Stimulated activated CD4-positive, alpha-beta T cell treated with anti-CD3 and anti-CD28 coated beads, TNF-alpha, amount 100 ng/mL, for 48 hours (primary cell): ENCODE measurements around the gene WIF1.

Source experiments
- DNase-seq, 3 donors: peaks; one replicate each; pipeline ENCODE4 v3.0.0-alpha.2; 2020; ENCODE audit warnings: low read depth in 3 of 3

Gene WIF1

GRCh38 chr12:65122703-65123102 is 1.6 kb upstream of the WIF1 start:
- no peak for DNase-seq

GRCh38 chr12:65121956-65122469 is 908 bp upstream of the WIF1 start:
- no peak for DNase-seq

GRCh38 chr12:65119063-65119462 is 2.0 kb downstream of the WIF1 start:
- no peak for DNase-seq

DNA sequence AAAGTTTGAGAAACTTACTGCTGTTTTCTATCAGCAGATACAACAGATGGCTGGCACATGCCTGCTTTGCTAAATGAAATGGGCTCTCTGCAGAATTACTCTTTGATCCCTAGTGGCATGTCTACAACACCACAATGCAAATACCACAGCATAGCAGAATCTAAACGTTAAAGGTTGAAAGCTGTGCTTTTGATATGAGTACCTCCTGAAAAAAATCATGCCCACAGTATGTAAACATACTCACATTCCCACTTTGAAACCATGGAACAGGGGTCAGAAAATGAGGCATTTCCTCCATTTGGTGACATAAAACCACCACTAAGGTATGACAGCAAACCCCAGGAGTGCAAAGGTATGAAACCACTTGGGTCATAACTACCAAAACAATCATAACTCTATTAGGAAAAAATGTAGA is 7.5 kb downstream of the WIF1 start:
- no peak for DNase-seq

DNA sequence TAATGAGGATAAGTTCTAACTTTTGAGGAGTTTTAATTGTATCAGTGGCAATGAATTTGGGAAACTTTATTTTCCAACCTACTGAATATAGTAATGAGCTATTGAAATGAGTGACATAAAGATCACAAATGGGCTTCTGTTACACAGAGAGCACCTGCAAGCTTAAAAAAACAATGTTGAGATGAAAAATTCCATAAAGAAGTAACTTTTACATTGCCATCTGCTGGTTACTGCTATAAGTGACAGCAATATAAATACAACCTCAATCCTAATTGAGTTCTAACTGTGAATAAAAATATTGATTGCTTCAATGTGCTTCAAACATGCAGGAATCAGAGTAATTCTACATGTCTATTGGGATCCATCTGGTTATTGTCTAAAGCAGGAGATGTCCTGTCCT is 14.2 kb downstream of the WIF1 start:
- DNase-seq = no peak

DNA sequence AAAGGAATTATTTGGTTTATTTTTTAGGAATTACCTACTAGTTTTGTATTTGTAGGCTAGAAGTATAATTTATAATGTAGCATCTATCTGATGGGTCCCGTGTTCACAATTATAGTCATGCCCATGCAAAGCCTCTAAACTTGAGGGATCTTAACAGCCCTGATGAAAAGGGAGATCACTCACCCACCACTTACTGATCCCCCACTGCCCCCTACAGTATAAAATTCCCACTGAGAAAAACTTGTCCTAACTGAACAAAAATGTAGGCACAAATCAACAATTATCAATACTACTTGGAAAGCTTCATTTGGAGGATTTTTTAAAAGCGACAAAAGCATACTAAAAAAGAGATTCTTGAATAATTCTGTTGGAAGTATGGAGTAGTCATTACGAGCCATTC is 21.0 kb downstream of the WIF1 start:
- no peak for DNase-seq

- DNase-seq = no peak
Measured at GRCh38 chr12:65099182-65099581, 21.9 kb downstream of the WIF1 start.

- DNase-seq = no peak
Measured at GRCh38 chr12:65098364-65098763, 22.7 kb downstream of the WIF1 start.

DNA sequence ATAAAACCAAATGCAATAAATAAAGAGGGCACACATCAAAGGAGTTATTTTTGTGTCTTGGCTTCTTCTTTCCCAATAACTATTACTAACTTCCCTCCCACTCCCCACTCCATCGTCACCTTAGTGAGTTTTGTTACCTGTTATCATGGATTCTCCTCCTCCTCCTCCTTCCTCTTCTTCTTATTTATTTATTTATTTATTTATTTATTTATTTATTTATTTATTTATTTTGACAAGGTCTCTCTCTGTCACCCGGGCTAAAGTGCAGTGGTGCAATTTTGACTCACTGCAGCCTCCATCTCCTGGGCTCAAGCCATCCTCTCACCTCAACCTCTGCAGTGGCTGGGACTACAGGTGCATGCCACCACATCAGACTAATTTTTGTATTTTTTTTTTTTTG is 26.4 kb downstream of the WIF1 start:
- DNase-seq = no peak

DNA sequence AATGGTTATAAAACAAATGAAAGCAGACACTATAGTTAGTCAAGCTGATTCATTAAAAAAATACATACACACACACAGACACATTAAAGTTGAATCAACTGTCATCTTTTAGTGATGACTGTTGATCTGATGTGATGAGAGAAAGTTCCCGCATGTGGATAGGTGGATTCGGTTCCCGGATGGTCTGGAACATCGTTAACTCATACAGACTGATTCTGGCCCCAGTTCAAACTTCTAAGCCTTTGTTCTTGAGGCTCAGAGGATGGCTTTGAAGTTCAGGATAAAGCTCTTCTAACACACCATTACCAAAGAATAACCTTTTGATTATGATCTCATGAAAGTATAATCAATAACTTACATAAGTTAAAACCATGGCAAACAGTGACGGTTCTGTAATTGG is 27.5 kb downstream of the WIF1 start:
- no peak for DNase-seq

DNA sequence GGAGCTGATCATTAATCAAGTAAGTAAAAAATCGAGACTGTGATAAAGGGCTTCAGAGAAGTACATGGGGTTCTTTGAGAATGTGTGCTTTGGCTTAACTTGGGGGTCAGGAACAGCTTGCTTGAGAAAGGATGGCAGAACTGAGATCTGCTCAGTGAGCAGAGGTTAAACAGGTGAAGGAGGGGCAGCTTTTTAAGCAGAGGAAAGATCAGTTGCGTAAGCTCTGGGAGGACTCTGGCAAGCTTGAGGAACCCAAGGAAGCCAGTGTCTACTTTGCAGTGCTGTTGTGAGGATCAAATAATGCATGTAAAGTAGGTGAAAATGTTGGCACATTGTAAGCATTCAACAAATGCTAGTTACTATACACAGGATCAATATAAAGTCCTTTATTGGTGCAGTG is 30.6 kb downstream of the WIF1 start:
- DNase-seq = no peak

- DNase-seq = no peak
Measured at GRCh38 chr12:65086236-65086635, 34.9 kb downstream of the WIF1 start.

- no peak for DNase-seq
Measured at GRCh38 chr12:65084579-65084978, 36.5 kb downstream of the WIF1 start.

- no peak for DNase-seq
Measured at GRCh38 chr12:65083581-65083980, 37.5 kb downstream of the WIF1 start.

DNA sequence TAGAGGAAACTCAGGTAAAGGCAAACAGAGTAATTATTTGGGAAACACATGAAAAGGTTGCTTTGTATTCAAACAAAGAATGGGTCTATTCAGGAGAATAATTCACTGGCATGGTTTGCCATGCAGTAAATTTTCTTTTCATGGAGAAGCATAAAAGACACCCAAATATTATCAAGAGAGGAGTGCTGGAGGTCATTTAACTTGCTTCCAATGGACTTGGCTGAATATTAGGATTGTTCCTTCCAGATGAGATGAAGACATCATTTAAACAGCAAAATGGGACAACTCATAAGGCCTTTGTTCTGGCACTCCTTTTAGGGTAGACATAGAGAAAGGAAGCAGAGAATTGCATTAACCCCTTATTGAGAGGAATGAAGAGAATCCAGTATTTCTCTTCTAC is 38.7 kb downstream of the WIF1 start:
- DNase-seq = no peak

DNA sequence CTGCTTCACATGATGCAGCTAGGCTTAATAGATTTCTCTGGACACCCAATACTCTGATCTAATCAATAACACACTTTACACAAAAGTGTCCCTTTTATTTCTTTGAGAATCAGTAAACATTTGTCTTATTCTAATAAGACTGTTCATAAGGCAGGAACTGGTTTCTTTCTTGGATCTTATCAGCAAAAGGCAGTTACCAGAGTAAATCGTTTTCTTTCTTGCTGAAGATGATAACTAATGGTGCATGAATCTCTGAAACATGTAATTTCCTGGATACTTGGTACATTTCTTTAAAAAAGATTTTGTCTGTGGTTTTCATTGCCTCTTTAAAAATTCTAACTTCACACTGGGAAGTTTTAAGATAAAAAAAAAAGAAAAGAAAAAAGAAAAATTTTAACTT is 39.6 kb downstream of the WIF1 start:
- DNase-seq = no peak

- no peak for DNase-seq
Measured at GRCh38 chr12:65074932-65075331, 46.2 kb downstream of the WIF1 start.

DNA sequence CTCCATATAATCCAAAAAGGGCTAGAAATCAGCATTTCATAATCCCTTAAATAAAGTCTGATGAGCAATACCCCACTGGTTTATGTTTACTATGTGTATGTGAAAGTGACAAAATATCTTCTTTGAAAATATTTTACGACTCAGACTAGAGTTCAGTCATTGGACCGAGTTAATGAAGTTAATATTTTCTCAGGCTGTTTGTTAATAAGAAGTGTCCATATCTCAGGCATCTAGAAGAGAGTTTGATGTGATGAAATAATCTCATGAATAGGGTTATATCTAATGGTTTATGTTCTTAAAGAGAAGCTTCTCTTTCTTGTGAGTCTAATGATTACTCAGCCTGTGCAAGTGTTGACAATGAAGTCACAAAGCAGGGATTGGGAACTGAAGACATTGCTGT is 51.8 kb downstream of the WIF1 start:
- no peak for DNase-seq

GRCh38 chr12:65067383-65067782 is 53.7 kb downstream of the WIF1 start:
- no peak for DNase-seq

DNA sequence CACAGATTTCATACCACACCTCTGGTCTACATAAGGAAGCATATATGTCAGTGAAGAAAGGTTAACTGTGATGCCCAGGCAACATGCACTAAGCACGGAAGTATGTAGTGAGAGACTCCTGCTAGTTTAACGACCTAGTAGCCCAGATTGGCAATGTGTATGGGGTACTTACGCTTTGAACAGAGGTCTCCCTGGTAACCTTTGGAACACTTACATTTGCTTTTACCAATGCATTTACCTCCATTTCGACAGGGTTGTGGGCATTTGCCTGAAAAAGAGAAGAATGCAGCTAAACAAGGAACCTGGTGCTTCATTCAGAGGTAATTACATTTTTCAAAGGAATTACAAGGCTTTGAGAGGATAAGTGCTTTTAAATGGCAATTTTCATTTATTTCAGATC is 65.2 kb downstream of the WIF1 start:
- DNase-seq = no peak

- no peak for DNase-seq
Measured at GRCh38 chr12:65051218-65051617, 69.9 kb downstream of the WIF1 start.

- no peak for DNase-seq
Measured at GRCh38 chr12:65045269-65045668, 75.8 kb downstream of the WIF1 start.

- no peak for DNase-seq
Measured at GRCh38 chr12:65039301-65039700, 81.8 kb downstream of the WIF1 start.

DNA sequence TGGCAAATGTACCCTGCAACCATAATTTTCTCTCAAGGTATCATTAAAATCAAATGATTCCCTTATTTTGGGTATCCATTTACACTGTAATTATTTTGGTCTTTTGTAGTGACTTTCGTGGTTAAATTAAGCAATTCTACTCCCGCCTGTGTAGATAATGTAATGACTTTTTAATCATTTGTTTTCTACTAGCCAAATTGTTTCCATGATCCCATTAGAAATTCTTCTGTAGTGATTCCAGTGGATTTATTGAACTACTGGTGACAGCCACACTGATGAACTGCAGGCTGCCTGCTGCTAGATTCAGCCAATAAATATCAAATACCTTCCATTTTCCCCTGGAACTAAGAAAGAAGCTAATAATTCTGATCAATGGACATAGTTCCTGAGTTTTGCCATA is 96.0 kb downstream of the WIF1 start:
- no peak for DNase-seq

- no peak for DNase-seq
Measured at GRCh38 chr12:65023485-65023884, 97.6 kb downstream of the WIF1 start.
